Naive thymus-derived CD8-positive, alpha-beta T cell (primary cell): ENCODE measurements around the gene RFNG. TPM values are rescaled to one million over a fixed set of nuclear protein-coding genes. Genes with fewer than 3 reads are reported as not detected.
A peak's percentile ranks its signal among the peaks of the same experiment; 100 is the strongest.

Experiments used
- ATAC-seq, 2 donors: fragments of 150-1000 bp; cut with Tn5 transposase in 1 of 2; sonication (Bioruptor Pico), chemical (Tn5 transposase) in 1 of 2; 1 replicate in 1 of 2; 2 replicates in 1 of 2; pipeline ENCODE4 v1.10.0; 2021; ENCODE audit warnings: mild to moderate bottlenecking in 2 of 2, moderate library complexity in 2 of 2
- POLR2A ChIA-PET: fragments of 350-600 bp; sonication (Branson Sonifier 250); formaldehyde crosslinking; loops from one replicate; lab custom pipeline; 2021; ENCODE audit warnings: antibody characterized with exemption; lab: Charles Lee
- DNase-seq, 10 donors: peaks; one replicate each; pipeline versions ENCODE4 v3.0.0 to v3.0.0-alpha.2; 2020 to 2022
- H3K27ac Mint-ChIP-seq, 10 donors: one replicate each; pipeline ENCODE4 v1.8.0; 2020 to 2022; ENCODE audit warnings: mild to moderate bottlenecking in 10 of 10, mixed read lengths in 10 of 10, moderate library complexity in 4 of 10, inconsistent platforms in 1 of 10
- H3K27me3 Mint-ChIP-seq, 5 donors: one replicate each; pipeline ENCODE4 v1.8.0; 2021 to 2022; ENCODE audit warnings: mixed read lengths in 5 of 5
- H3K36me3 Mint-ChIP-seq, 3 donors: one replicate each; pipeline ENCODE4 v1.8.0; 2020 to 2022; ENCODE audit warnings: mixed read lengths in 3 of 3, mild to moderate bottlenecking in 2 of 3, inconsistent platforms in 1 of 3
- H3K4me1 Mint-ChIP-seq, 4 donors: one replicate each; pipeline ENCODE4 v1.8.0; 2021 to 2022; ENCODE audit warnings: mixed read lengths in 4 of 4
- H3K4me3 Mint-ChIP-seq, 10 donors: one replicate each; pipeline ENCODE4 v1.8.0; 2020 to 2022; ENCODE audit warnings: mild to moderate bottlenecking in 10 of 10, mixed read lengths in 10 of 10, moderate library complexity in 6 of 10, inconsistent platforms in 1 of 10
- H3K9me3 Mint-ChIP-seq, 9 donors: one replicate each; pipeline ENCODE4 v1.8.0; 2020 to 2022; ENCODE audit warnings: mixed read lengths in 9 of 9, mild to moderate bottlenecking in 3 of 9, inconsistent platforms in 1 of 9, moderate library complexity in 1 of 9
- polyA plus RNA-seq, 3 donors: library from polyadenylated mRNA; unstranded; fragments of 300-500 nt; fragmentation: Illumina TruSeq; gene quantifications; one replicate each; pipeline ENCODE4 v1.2.3, GENCODE V29; 2021
- total RNA-seq, 8 experiments: library from RNA in 2 of 8; stranded (reverse) in 2 of 8; gene quantifications; one replicate each; pipeline ENCODE4 v1.2.3 and lab custom pipeline; 2021 to 2026

The RFNG gene
- total and polyA plus RNA-seq, 5 experiments from 2014 or later, result 2.2 to 42.1 (median 8.5) TPM

GRCh38 chr17:82001571-82002056 is 50.0 kb downstream of the RFNG start:
- Mint-ChIP-seq H3K4me1 (peaks cover 0 to 4% (median 0%) of the 10 kb centered on the region in 4 donors), H3K9me3 (no peaks in the 10 kb centered on the region), H3K27me3 (no peaks in the 10 kb centered on the region), H3K36me3 (peaks cover 0 to 10% (median 0%) of the 10 kb centered on the region in 3 donors), H3K4me3 (no peak overlapping the region), H3K27ac (no peak overlapping the region)
- ATAC-seq (no peak), DNase-seq (no peak)
- POLR2A ChIA-PET, result no interaction called here

- DNase-seq, result no peak
- Mint-ChIP-seq H3K9me3 (no peaks in the 10 kb centered on the region), H3K27me3 (no peaks in the 10 kb centered on the region), H3K36me3 (peaks cover 0 to 12% (median 0%) of the 10 kb centered on the region in 3 donors), H3K4me1 (peaks cover 0 to 2% (median 0%) of the 10 kb centered on the region in 4 donors), H3K4me3 (no peak overlapping the region), H3K27ac (no peak overlapping the region)
- POLR2A ChIA-PET, result no interaction called here
- ATAC-seq, result no peak
Observed at GRCh38 chr17:82000803-82001570, 50.6 kb downstream of the RFNG start.

- ATAC-seq, result no peak
- no peak overlapping the region for H3K4me3 Mint-ChIP-seq
- H3K27me3 Mint-ChIP-seq, result no peaks in the 10 kb centered on the region
Observed at GRCh38 chr17:81999976-82000802, 51.4 kb downstream of the RFNG start.

GRCh38 chr17:81999587-81999975 is 52.0 kb downstream of the RFNG start:
- ATAC-seq (no peak), DNase-seq (no peak)
- Mint-ChIP-seq H3K36me3 (peaks cover 0 to 12% (median 0%) of the 10 kb centered on the region in 3 donors), H3K9me3 (no peaks in the 10 kb centered on the region), H3K4me1 (no peaks in the 10 kb centered on the region), H3K27ac (no peak overlapping the region), H3K27me3 (no peaks in the 10 kb centered on the region), H3K4me3 (no peak overlapping the region)
- POLR2A ChIA-PET, result interaction anchor here (0.7 kb wide), 1 partner anchor 335 kb away, joined by 5 read pairs; no protein-coding TSS in a partner anchor

More at GRCh38 chr17:81999976-82000802, 51.4 kb downstream of the RFNG start:
- peaks cover 0 to 12% (median 0%) of the 10 kb centered on the region in 3 donors for H3K36me3 Mint-ChIP-seq
- no peaks in the 10 kb centered on the region for H3K4me1 Mint-ChIP-seq
- H3K27ac Mint-ChIP-seq, result no peak overlapping the region
- DNase-seq, result no peak
- H3K9me3 Mint-ChIP-seq, result no peaks in the 10 kb centered on the region
- POLR2A ChIA-PET, result no interaction called here

GRCh38 chr17:81998691-81999438 is 52.7 kb downstream of the RFNG start:
- H3K4me1 Mint-ChIP-seq, result peaks cover 0 to under 1% (median 0%) of the 10 kb centered on the region in 4 donors
- no peaks in the 10 kb centered on the region for H3K9me3 Mint-ChIP-seq
- POLR2A ChIA-PET, result interaction anchor here (0.7 kb wide), 1 partner anchor 334 kb away, joined by 5 read pairs; no protein-coding TSS in a partner anchor
- peaks cover 0 to 12% (median 0%) of the 10 kb centered on the region in 3 donors for H3K36me3 Mint-ChIP-seq
- H3K27ac Mint-ChIP-seq, result peak overlapping the region in 1 of 10 donors; percentile 34
- no peak for DNase-seq
- no peak overlapping the region for H3K4me3 Mint-ChIP-seq
- no peaks in the 10 kb centered on the region for H3K27me3 Mint-ChIP-seq
- ATAC-seq, result no peak

GRCh38 chr17:81998212-81998611 is 53.4 kb downstream of the RFNG start:
- Mint-ChIP-seq H3K27ac (peak overlapping the region in 1 of 10 donors; percentile 34), H3K27me3 (no peaks in the 10 kb centered on the region), H3K9me3 (no peaks in the 10 kb centered on the region), H3K4me3 (no peak overlapping the region), H3K36me3 (peaks cover 0 to 12% (median 0%) of the 10 kb centered on the region in 3 donors), H3K4me1 (peaks cover 0 to 5% (median 0%) of the 10 kb centered on the region in 4 donors)
- ATAC-seq (no peak), DNase-seq (no peak)
- POLR2A ChIA-PET, result no interaction called here

Other genes starting within 250 kb of the RFNG start
- not detected for gene GCGR, start 247.7 kb downstream of the RFNG start, total RNA-seq
- gene GCGR, start 247.7 kb downstream of the RFNG start, polyA plus RNA-seq, result not detected
- 10 to 100 TPM; 58.4 to 59.0 TPM for gene MCRIP1, start 218.5 kb downstream of the RFNG start, total RNA-seq
- gene MCRIP1, start 218.5 kb downstream of the RFNG start, polyA plus RNA-seq, result 10 to 100 TPM; 49.5 to 61.8 (median 55.0) TPM
- gene PPP1R27, start 216.8 kb downstream of the RFNG start, total RNA-seq, result not detected
- under 1 TPM in 1 of 3 donors, not detected in 2; 0.11 TPM for gene PPP1R27, start 216.8 kb downstream of the RFNG start, polyA plus RNA-seq
- gene P4HB, start 191.3 kb downstream of the RFNG start, total RNA-seq, result 100 to 1,000 TPM; 181 to 190 TPM
- 100 to 1,000 TPM; 166 to 191 (median 191) TPM for gene P4HB, start 191.3 kb downstream of the RFNG start, polyA plus RNA-seq
- gene ARHGDIA, start 180.5 kb downstream of the RFNG start, total RNA-seq, result 100 to 1,000 TPM; 317 to 343 TPM
- 100 to 1,000 TPM in 1 of 3 donors, 10 to 100 TPM in 2; 55.1 to 102 (median 87.2) TPM for gene ARHGDIA, start 180.5 kb downstream of the RFNG start, polyA plus RNA-seq
- 10 to 100 TPM; 49.9 to 54.4 TPM for gene ALYREF, start 160.2 kb downstream of the RFNG start, total RNA-seq
- gene ALYREF, start 160.2 kb downstream of the RFNG start, polyA plus RNA-seq, result 10 to 100 TPM; 31.7 to 55.4 (median 50.1) TPM
- 10 to 100 TPM; 38.7 to 48.1 TPM for gene ANAPC11, start 160.1 kb downstream of the RFNG start, total RNA-seq
- gene ANAPC11, start 160.1 kb downstream of the RFNG start, polyA plus RNA-seq, result 100 to 1,000 TPM; 273 to 324 (median 275) TPM
- gene NPB, start 149.6 kb downstream of the RFNG start, total RNA-seq, result 1 to 10 TPM in 1 of 2 experiments, under 1 TPM in 1; 0.69 to 1.0 TPM
- gene NPB, start 149.6 kb downstream of the RFNG start, polyA plus RNA-seq, result not detected
- gene PCYT2, start 140.4 kb downstream of the RFNG start, total RNA-seq, result 10 to 100 TPM; 34.9 to 38.5 TPM
- gene PCYT2, start 140.4 kb downstream of the RFNG start, polyA plus RNA-seq, result 10 to 100 TPM; 22.9 to 24.0 (median 23.7) TPM
- 10 to 100 TPM; 66.5 to 70.8 TPM for gene SIRT7, start 133.6 kb downstream of the RFNG start, total RNA-seq
- 10 to 100 TPM; 21.3 to 30.6 (median 25.6) TPM for gene SIRT7, start 133.6 kb downstream of the RFNG start, polyA plus RNA-seq
- 10 to 100 TPM; 17.1 to 18.0 TPM for gene MAFG, start 124.1 kb downstream of the RFNG start, total RNA-seq
- gene MAFG, start 124.1 kb downstream of the RFNG start, polyA plus RNA-seq, result 1 to 10 TPM; 1.2 to 2.5 (median 2.2) TPM
- 1 to 10 TPM; 5.7 to 9.1 TPM for gene PYCR1, start 114.5 kb downstream of the RFNG start, total RNA-seq
- gene PYCR1, start 114.5 kb downstream of the RFNG start, polyA plus RNA-seq, result 1 to 10 TPM; 2.9 to 4.8 (median 3.0) TPM
- gene MYADML2, start 104.6 kb downstream of the RFNG start, total RNA-seq, result not detected
- gene MYADML2, start 104.6 kb downstream of the RFNG start, polyA plus RNA-seq, result not detected
- gene NOTUM, start 90.6 kb downstream of the RFNG start, total RNA-seq, result not detected
- gene NOTUM, start 90.6 kb downstream of the RFNG start, polyA plus RNA-seq, result not detected
- gene ASPSCR1, start 74.2 kb downstream of the RFNG start, total RNA-seq, result 10 to 100 TPM; 43.0 to 47.7 TPM
- 10 to 100 TPM; 28.1 to 33.4 (median 29.1) TPM for gene ASPSCR1, start 74.2 kb downstream of the RFNG start, polyA plus RNA-seq
- 10 to 100 TPM; 33.6 to 37.6 TPM for gene CENPX, start 28.9 kb downstream of the RFNG start, total RNA-seq
- 10 to 100 TPM; 42.7 to 63.0 (median 50.7) TPM for gene CENPX, start 28.9 kb downstream of the RFNG start, polyA plus RNA-seq
- 10 to 100 TPM; 11.4 to 12.5 TPM for gene LRRC45, start 28.5 kb downstream of the RFNG start, total RNA-seq
- 1 to 10 TPM; 2.7 to 6.0 (median 4.2) TPM for gene LRRC45, start 28.5 kb downstream of the RFNG start, polyA plus RNA-seq
- 1 to 10 TPM; 1.4 to 1.5 TPM for gene RAC3, start 20.1 kb downstream of the RFNG start, total RNA-seq
- gene RAC3, start 20.1 kb downstream of the RFNG start, polyA plus RNA-seq, result not detected
- gene DCXR, start 14.1 kb downstream of the RFNG start, total RNA-seq, result 10 to 100 TPM; 72.5 to 81.0 TPM
- 100 to 1,000 TPM; 113 to 185 (median 127) TPM for gene DCXR, start 14.1 kb downstream of the RFNG start, polyA plus RNA-seq
- gene GPS1, start 87 bp upstream of the RFNG start, total RNA-seq, result 10 to 100 TPM; 88.2 to 91.4 TPM
- gene GPS1, start 87 bp upstream of the RFNG start, polyA plus RNA-seq, result 100 to 1,000 TPM; 122 to 140 (median 126) TPM
- gene DUS1L, start 14.0 kb upstream of the RFNG start, total RNA-seq, result 100 to 1,000 TPM; 142 to 151 TPM
- 100 to 1,000 TPM in 1 of 3 donors, 10 to 100 TPM in 2; 68.6 to 167 (median 92.1) TPM for gene DUS1L, start 14.0 kb upstream of the RFNG start, polyA plus RNA-seq
- 10 to 100 TPM; 28.3 to 32.3 TPM for gene FASN, start 46.4 kb upstream of the RFNG start, total RNA-seq
- gene FASN, start 46.4 kb upstream of the RFNG start, polyA plus RNA-seq, result 1 to 10 TPM in 1 of 3 donors, under 1 TPM in 2; 0.33 to 2.4 (median 0.80) TPM
- gene CCDC57, start 161.0 kb upstream of the RFNG start, total RNA-seq, result 10 to 100 TPM; 72.9 to 80.0 TPM
- gene CCDC57, start 161.0 kb upstream of the RFNG start, polyA plus RNA-seq, result 10 to 100 TPM; 39.6 to 53.5 (median 42.4) TPM
- gene SLC16A3, start 177.2 kb upstream of the RFNG start, total RNA-seq, result 10 to 100 TPM; 10.1 to 11.6 TPM
- 1 to 10 TPM in 2 of 3 donors, under 1 TPM in 1; 0.91 to 1.5 (median 1.0) TPM for gene SLC16A3, start 177.2 kb upstream of the RFNG start, polyA plus RNA-seq
- gene CSNK1D, start 221.9 kb upstream of the RFNG start, total RNA-seq, result 100 to 1,000 TPM; 184 to 201 TPM
- 10 to 100 TPM; 47.6 to 72.1 (median 48.6) TPM for gene CSNK1D, start 221.9 kb upstream of the RFNG start, polyA plus RNA-seq